GM18907 (cell line): ENCODE data around the gene SLC35F6.
"Not testable (repeated sequence)": the region's sequence is repeated elsewhere in the genome, so short reads cannot be mapped to it uniquely, and the experiment has no call there.

ENCODE experiments used
- ATAC-seq: cut with Tn5 transposase; IDR thresholded peaks from one replicate; pipeline ENCODE4 v1.9.1; 2021; ENCODE audit warnings: mild to moderate bottlenecking, moderate library complexity; ENCODE audit not compliant: unreplicated experiment

SLC35F6 gene

DNA sequence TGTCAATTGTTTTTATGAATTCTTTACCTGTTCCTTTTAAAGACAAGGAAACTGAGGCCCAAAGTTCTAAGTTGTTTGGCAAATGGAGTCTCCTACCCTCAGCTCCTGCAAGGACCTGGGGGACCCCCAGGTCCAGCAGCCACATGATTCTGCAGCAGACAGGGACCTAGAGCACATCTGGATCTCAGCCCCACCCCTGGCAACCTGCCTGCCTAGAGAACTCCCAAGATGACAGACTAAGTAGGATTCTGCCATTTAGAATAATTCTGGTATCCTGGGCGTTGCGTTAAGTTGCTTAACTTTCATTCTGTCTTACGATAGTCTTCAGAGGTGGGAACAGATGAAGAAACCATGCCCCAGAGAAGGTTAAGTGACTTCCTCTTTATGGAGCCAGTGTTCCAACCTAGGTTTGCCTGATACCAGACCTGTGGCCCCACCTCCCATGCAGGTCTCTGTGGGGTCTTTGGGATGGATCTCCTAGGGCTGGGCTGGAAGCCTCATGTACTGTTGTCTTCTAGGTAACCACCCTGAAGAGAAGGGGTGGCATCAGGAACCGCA lies 16.2 kb downstream of the SLC35F6 start:
- ATAC-seq = no peak

DNA sequence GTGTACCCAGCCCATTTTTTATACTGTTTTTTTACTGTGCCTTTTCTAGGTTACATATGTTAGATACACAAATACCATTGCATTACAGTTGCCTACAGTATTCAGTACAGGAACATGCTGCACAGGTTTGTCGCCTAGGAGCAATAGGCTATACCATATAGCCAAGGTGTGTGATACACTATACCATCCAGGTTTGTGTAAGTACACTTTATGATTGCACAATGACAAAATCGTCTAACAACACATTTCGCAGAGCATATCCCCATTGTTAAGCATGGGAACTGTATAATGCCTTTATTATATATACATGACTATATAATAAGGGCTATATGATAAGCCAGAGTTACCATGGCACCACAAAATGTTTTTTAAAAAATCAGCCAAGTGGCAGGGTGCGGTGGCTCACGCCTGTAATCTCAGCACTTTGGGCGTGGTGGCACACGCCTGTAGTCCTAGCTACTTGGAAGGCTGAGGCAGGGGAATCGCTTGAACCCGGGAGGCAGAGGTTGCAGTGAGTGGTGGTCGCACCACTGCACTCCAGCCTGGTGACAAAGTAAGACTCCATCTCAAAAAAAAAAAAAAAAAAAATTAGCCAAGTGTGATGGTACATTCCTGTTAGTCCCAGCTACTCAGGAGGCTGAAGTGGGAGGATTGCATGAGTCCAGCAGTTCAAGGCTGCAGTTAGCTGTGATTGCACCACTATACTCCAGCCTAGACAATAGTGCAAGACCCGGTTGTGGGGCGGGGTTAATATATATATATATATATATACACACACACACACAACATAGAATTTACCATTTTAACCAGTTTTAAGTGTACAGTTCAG lies 19.0 kb downstream of the SLC35F6 start:
- no peak for ATAC-seq

DNA sequence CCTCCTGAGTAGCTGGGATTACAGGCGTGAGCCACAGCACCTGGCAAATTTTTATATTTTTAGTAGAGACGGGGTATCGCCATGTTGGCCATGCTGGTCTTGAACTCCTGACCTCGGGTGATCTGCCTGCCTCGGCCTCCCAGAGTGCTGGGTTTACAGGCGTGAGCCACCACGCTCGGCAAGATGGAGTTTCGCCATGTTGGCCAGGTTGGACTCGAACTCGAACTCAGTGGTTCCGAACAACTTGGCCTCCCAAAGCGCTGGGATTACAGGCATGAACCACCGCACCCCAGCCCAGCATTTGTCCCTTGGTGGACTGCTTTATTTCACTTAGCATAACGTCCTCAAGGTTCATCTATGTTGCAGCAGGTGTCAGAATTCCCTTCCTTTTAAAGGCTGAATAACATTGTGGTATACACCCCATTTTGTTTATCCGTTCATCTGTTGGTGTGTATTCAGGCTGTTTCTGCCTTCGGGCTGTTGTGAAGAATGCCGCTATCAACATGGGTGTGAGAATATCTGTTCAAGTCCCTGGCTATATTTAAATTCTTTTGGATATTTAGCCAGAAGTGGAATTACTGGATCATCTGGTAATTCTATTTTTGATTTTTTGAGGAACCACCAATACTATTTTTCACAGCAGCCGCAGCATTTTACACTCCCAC lies 20.6 kb downstream of the SLC35F6 start:
- ATAC-seq = no peak

DNA sequence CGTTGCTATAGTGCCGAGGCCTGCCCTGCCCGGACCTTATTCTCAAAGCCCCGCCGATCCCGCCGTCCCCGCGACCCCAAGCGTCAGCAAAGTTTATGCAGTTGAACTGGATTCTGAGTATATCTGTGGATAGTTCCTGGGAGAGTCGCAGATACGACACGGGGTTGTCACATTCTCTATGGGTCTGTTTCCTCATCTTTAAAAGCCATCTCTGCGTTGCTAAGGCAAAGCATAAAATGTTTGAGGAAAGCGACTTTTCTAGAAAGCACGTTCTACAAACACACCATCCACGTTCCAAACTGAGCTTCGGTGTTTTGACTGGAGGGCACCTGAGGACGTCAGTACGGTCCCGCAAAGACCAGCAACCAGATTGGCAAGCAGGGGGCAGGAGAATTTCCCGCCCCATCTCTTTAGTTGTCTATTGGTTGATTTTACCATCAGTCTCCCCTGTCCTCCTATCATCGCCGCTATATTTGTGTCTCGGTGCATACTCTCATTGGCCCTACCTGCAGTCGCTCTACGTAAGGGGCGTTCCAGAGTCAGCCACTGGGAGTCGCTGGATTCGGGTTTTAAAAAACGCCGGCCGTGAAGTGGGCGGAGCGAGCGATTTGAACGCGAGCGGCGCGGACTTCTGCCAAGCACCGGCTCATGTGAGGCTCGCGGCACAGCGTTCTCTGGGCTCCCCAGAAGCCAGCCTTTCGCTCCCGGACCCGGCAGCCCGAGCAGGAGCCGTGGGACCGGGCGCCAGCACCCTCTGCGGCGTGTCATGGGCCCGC lies 21.5 kb downstream of the SLC35F6 start, which contains the start of gene CENPA:
Gene CENPA, plus strand, starts transcription at position 626 of the 776 bp plus-strand sequence. Its CDS starts 141 bp downstream, at position 767.
- ATAC-seq = peak; percentile 98

DNA sequence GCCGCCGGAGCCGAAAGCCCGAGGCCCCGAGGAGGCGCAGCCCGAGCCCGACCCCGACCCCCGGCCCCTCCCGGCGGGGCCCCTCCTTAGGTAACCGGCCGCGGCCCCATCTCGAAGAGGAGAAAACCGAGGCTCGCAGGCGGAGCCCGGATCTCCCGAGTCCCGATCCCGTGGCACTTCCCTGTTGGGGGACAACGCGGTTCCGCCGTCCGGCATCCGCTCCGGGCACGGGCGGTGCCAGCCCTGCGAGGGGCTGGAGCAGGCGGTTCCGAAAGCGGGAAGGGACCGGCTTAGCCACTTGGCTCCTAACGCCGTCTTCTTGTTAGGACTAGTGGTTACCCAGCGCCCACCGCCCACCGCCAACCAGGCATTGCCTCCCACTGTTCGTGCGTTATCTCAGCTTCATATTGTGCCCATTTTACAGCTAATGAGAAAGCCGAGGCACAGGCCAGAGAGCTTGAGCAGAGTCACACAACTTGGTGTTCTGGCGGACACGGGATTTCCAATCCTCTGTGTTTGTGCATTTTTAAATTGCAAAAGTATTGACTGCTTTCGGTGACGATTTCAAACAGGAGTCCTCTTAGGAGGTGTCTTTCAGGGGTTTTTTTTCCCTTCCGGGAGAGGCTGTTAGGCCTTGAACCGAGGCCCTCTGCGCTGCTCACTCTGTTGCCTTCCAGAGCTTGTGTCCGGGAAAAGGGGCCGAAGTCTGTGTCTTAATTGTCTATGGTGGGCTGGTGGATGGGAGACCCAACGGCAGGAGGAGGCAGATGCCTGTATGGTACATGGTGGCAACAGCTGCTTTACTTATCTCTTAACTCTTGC lies 22.3 kb downstream of the SLC35F6 start:
- peak; percentile 28 for ATAC-seq

DNA sequence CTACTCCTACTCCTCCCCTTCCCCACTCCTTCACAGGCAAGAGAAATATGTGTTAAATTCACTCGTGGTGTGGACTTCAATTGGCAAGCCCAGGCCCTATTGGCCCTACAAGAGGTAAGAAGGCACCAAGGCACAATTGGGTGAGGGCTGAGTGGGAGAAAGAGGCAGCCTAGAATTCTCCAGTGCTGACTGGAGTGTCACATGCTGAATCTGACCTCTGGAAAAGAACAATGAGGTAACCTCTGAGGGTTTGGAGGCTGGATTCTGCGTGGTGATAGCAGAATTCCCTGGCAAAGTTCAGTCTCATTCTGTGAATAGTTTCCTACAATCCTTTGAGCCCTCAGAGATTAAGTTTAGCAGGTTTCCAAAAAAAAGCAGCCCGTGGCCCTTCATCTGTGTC lies 28.6 kb downstream of the SLC35F6 start:
- no peak for ATAC-seq

DNA sequence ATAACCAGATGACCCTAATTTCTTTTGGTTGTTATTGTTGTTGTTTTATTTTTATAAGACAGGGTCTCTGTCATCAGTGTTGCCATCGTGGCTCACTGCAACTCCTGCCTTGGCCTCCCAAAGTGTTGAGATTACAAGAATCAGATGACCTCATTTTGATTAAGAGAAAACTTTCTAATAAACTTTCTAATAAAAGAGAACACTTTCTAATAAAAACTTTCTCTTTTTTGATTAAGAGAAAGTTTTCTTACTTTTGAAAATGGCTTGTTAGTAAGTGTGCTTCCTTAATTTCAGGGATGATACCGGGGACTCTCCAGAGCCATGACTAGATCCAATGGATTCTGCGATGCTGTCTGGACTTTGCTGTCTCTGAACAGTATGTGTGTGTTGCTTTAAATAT lies 29.4 kb downstream of the SLC35F6 start:
- ATAC-seq = no peak

DNA sequence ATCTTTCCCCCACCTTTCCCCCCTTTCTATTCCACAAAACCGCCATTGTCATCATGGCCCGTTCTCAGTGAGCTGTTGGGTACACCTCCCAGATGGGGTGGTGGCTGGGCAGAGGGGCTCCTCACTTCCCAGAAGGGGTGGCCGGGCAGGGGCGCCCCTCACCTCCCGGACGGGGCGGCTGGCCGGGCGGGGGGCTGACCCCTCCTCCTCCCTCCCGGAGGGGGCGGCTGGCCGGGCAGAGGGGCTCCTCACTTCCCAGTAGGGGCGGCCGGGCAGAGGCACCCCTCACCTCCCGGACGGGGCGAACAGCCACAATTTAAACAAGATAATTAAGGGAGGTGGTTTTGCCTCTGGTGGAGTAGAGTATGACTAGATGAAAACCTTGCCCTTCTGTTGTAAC lies 31.1 kb downstream of the SLC35F6 start:
- not testable (repeated sequence) for ATAC-seq

DNA sequence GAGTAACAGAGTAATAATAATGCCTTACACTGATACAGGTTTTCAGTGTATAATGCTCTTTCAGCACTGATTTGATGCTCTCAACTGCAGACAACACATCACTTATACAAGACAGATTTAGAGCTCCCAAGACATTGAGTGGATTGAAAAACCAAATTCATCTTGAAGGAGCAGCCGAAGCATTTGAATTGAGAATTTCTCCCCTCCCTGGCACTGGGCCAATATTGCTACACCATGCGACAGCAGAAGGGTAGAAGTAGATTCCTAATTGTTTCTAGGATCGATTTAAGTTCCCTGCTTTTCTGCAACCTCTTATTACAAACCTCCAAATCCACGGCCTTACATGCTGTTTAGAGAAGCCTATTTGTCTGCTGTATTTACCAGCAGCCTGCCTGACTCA lies 37.2 kb downstream of the SLC35F6 start:
- ATAC-seq = no peak

DNA sequence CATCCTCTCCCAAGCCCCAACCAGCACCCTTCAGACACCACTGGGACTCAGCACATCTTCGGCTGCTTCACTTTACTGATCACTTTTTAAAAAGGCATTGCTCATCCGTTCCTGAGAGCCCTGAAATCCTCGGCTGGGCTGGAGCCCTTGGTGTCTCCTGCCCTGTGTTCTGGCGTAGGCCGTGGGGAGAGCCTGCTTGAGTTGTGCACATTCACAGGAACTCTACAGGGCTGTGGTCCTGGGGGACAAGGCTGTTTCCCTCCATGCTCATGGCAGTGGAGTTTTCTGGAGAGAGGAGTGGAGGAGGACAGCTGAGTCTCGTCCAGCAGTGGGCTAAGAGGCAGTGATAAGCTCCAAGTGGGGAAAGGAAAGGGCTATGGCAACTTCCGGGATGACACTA lies 37.7 kb downstream of the SLC35F6 start:
- ATAC-seq = no peak

DNA sequence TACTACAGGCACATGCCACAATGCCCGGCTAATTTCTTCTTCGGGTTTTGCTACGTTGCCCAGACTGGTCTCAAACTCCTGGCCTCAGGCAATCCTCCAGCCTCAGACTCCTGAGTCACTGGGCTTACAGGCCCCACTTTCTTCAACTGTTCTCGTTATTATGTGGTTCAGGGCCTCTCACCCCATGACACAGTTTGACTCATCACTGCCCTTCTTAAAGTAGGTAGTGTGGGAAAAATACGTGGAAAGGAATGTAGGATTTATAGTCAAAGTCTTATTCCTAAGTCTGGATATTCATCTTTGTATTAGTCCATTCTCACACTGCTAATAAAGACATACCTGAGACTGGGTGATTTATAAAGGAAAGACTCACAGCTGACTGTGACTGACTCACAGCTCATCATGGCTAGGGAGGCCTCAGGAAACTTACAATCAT lies 41.2 kb downstream of the SLC35F6 start:
- no peak for ATAC-seq

DNA sequence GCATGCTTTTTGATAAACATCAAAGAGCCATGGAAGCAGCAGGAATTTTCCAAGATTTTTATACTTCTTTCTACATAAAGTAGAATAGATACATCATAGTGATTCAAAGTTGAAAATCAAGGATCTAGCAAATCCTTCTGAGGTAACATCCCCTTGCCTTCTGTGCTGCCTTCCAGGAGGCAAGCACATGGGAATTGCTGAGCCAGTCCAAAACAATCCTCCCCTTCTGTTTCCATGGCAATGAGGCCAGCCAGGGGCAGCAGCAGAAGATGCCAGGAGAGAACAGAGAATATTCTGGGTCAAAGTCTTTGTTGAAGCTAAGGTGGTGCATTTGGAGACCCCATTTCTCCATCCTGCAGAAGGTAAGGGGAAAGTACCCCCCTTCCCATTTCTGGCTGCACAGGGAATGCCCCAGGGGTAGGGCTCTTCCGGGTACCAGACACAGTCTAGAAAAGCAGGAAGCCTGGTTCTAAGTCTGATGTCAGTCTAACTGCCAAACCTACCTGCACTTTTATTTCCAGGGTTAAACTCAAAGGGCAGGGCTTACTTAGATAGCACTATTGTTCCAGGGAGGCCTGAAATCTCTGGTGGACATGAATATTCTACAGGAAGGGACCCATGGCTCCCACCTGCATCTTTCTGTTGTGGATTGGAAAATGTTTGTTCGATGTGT lies 43.8 kb downstream of the SLC35F6 start:
- ATAC-seq = no peak

DNA sequence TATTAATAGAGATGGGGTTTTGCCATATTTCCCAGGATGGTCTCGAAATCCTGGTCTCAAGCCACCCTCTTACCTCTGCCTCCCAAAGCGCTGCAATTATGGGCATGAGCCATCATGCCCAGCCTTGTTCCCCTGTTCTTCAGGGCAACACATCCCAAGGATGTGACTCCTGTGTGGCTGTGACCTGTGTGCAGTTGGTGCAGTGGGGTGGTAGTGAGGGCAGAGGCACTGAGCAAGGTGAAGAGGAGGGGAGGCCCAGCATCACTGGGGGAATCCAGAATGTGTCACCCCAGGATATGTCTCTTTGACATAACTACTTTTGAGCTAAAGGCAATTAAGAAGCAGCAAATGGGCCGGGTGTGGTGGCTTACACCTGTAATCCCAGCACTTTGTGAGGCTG lies 45.1 kb downstream of the SLC35F6 start:
- ATAC-seq = no peak

DNA sequence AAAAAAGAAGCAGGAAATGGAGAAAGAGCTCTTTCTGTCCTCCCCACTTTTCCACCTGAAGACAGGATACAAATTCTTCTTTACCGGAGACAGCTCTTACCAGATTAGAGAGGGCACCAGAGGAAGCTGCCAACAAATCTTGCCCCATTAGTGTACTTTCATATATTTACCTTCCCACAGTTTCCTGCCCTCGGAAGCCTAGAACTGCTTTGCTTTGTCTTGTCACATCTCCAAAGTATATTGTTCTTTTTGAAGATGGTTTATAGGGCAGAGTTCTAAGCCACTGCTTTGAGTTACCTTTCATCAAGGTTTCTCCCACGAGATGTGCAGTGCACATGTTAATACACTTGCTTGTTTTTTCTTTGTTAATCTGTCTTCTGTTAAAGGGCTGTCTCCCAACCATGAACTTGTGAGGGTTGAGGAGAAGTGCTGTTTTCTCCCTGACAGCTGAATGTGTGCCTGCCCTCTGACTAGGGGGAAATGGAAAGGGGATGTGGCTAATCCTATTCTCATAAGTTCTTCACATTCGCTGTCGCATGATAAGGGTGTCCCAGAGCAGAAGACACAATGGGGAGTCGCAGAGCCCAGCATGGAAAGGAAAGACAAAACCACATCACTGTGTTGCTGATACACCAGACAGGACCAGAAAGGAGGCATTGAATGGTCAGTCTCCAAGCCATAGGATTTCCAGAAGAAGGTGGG lies 45.9 kb downstream of the SLC35F6 start:
- ATAC-seq = no peak

DNA sequence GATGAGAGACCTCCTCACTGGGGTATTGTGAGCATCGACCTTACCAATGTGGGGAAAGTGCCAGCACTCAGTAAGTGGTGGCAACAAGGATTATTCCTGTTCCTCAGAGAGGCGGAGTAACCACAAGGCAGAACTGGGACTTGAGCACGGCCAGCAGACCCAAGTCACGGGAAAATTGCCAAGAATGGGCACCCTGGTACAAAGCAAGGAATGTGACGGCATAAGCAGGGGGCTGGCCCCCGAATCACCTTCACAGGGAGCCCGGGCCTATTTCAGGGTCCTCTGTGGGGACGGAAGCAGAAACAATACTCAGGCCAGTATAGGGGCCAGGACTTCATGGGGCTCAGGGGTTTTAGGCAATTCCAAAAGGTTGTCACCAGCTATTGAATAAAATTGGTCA lies 47.2 kb downstream of the SLC35F6 start:
- ATAC-seq = no peak

DNA sequence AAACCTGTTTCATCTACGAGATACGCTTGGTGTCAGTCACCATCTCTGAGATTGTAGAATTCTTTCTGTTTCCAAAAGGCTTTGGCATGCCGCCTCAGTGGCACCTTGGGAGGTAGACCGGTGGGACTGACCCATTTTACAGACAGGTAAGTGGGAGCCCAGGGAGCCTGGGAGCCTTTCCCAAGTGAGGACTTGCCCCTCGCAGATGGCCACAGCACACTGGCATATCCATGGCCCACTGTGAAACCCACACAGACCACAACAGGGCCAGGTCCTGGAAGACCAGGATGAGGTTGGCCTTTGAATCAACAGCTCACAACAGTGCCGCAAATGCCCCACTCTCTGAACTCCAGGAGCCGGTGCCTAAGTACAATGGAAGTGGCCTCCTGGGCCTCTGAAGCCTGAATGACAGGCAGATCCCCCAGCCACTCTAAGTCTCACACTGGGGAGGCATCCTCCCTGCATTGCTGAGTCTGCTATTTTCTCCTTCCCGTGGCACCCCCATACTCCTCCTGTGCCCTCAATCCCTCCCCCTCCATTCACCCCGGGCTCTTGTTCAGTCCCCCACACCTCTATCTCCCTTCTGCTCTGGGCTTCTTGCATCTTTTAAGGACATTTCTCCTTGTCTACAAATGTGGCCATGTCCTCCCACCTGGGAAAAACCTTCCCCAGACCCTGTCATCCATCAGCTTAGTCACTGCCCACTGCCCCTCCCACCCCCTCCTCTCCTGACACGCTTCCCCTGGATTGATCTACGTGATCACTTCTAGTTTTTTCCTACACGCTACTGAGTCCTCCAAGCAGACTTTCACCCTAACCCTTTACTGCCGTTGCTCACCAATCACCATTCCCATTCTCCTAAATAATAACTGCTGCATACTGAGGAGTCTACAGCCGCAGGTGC lies 48.0 kb downstream of the SLC35F6 start:
- ATAC-seq = no peak

DNA sequence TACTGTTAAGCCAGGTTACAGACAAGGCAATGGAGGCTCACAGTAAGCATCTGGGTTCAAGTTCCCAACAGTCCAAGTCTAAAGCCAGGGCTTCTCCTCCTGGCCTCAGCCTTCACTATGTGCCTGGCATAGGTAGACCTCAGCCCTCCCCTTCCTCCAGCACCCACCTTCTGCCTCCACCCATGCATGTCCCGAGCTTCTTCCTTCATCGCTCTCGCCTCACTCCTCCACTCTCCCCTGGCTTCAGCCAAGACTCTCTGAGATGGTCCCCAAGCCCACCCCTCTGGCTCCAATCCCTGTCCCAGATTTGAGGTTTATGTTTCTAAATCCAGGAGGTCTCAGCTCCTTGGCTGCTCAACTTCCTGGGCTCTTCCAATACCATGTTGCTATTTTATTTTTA lies 48.6 kb downstream of the SLC35F6 start:
- no peak for ATAC-seq

DNA sequence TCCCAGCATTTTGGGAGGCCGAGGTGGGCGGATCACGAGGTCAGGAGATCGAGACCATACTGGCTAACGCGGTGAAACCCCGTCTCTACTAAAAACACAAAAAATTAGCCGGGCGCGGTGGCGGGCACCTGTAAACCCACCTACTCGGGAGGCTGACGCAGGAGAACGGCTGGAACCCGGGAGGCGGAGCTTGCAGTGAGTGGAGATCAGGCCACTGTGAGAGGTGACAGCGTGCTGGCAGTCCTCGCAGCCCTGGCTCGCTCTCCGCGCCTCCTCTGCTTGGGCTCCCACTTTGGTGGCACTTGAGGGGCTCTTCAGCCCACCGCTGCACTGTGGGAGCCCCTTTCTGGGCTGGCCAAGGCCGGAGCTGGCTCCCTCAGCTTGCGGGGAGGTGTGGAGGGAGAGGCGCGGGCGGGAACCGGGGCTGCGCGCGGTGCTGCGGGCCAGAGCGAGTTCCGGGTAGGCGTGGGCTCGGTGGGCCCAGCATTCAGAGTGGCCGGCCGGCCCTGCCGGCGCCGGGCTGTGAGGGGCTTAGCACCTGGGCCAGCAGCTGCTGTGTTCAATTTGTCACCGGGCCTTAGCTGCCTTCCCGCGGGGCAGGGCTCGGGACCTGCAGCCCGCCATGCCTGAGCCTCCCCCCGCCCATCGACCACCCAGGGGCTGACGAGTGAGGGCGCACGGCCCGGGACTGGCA lies 50.1 kb downstream of the SLC35F6 start:
- ATAC-seq = not testable (repeated sequence)
